Psoas muscle (tissue), 8 donors: Measurements from ENCODE around the gene RFX8. TPM values are rescaled to one million over a fixed set of nuclear protein-coding genes. Genes with fewer than 3 reads are reported as not detected.
"Not testable (repeated sequence)": the region's sequence is repeated elsewhere in the genome, so short reads cannot be mapped to it uniquely, and the experiment has no call there.

Experiments used
- ATAC-seq, 4 donors: fragments of 200-7000 bp; cut with Tn5 transposase; one replicate each; pipeline ENCODE4 v1.9.1; 2020; ENCODE audit warnings: moderate library complexity in 3 of 4, mild to moderate bottlenecking in 2 of 4
- DNase-seq, 2 donors: peaks; one replicate each; pipeline ENCODE4 v3.0.0-alpha.2; 2020
- H3K27ac ChIP-seq: fragments of 200-600 bp; one replicate; pipeline ENCODE4 v1.8.0; 2022
- H3K27me3 ChIP-seq, 3 donors: fragments of 200-600 bp in 1 of 3; one replicate each; pipeline versions ENCODE4 v1.6.1 to v1.8.0; 2013 to 2022; ENCODE audit warnings: low read length in 2 of 3, mild to moderate bottlenecking in 2 of 3, moderate library complexity in 1 of 3; ENCODE audit not compliant: insufficient read depth in 3 of 3
- H3K36me3 ChIP-seq, 2 donors: fragments of 200-600 bp in 1 of 2; one replicate each; pipeline versions ENCODE4 v1.6.1 to v1.8.0; 2013 to 2022; ENCODE audit warnings: low read depth in 1 of 2, mild to moderate bottlenecking in 1 of 2, moderate library complexity in 1 of 2; ENCODE audit not compliant: insufficient read depth in 1 of 2
- H3K4me1 ChIP-seq: fragments of 200-600 bp; one replicate; pipeline ENCODE4 v1.8.0; 2022
- H3K4me3 ChIP-seq: fragments of 200-600 bp; one replicate; pipeline ENCODE4 v1.8.0; 2022; ENCODE audit warnings: mild to moderate bottlenecking
- H3K9me3 ChIP-seq: fragments of 200-600 bp; one replicate; pipeline ENCODE4 v1.8.0; 2022
- WGBS, 3 donors: extraction: QIAGEN DNeasy Blood & Tissue Kit; methylation state at CpG; one replicate each; pipeline versions ENCODE4 v1.1.6 to v1.1.7; 2013; 5-methylcytosine and 5-hydroxymethylcytosine counted together
- intact Hi-C, 2 donors: fragments of 100-400 bp; cut with DNase I; formaldehyde crosslinking; loops; one replicate each; pipeline versions ENCODE4 v1.11.0 to v1.14.2; 2022
- polyA plus RNA-seq, 3 donors: library from polyadenylated mRNA; stranded (reverse); fragments of 200-250 nt; gene quantifications; one replicate each; pipeline ENCODE4 v1.2.3, GENCODE V29; 2013
- total RNA-seq, 4 donors: library from RNA; stranded (reverse); fragmentation: NEBNext Ultra II Directional in 2 of 4; extraction: Animal tissue kit (Norgen Biotek cat#: 25700) in 2 of 4; gene quantifications; one replicate each; pipeline versions ENCODE4 v1.2.1 to v1.2.4, GENCODE V29; 2021 to 2023
- TF ChIP-seq, protein P1 (sequence below): fragments of 200-600 bp; IDR thresholded peaks from one replicate; pipeline ENCODE4 v1.8.0; 2022; ENCODE audit warnings: antibody characterized with exemption
- donor health status: healthy with polysubstance abuse.
- donor health status: DM: no; HTN: no; CAD: no; lungs with moderate emphysema.
- donor health status: Bipolar disorder and iron deficiency.
- donor health status: healthy.
- donor health status: DM: yes; HTN: yes; CAD: no.
- donor health status: DM: no; HTN: no; CAD: no.
- donor health status: DM: no; HTN: no; CAD: no.
- donor health status: DM: yes; HTN: yes; CAD: no.

RFX8 gene
- total and polyA plus RNA-seq, 7 donors = 0.03 to 0.29 (median 0.12) TPM; not detected in 4

- DNase-seq = no peak
- Histone ChIP-seq H3K36me3 (no peaks in the 10 kb centered on the region), H3K4me1 (no peaks in the 10 kb centered on the region), H3K9me3 (no peaks in the 10 kb centered on the region), H3K27ac (no peak overlapping the region), H3K4me3 (no peak overlapping the region), H3K27me3 (no peaks in the 10 kb centered on the region)
- WGBS, 3 donors = 76 to 82% (median 79%) methylated on average over 1 of the region's 1 CpG
- ATAC-seq = no peak
- intact Hi-C loops = no loop called here
- TF ChIP-seq, protein P1, sequence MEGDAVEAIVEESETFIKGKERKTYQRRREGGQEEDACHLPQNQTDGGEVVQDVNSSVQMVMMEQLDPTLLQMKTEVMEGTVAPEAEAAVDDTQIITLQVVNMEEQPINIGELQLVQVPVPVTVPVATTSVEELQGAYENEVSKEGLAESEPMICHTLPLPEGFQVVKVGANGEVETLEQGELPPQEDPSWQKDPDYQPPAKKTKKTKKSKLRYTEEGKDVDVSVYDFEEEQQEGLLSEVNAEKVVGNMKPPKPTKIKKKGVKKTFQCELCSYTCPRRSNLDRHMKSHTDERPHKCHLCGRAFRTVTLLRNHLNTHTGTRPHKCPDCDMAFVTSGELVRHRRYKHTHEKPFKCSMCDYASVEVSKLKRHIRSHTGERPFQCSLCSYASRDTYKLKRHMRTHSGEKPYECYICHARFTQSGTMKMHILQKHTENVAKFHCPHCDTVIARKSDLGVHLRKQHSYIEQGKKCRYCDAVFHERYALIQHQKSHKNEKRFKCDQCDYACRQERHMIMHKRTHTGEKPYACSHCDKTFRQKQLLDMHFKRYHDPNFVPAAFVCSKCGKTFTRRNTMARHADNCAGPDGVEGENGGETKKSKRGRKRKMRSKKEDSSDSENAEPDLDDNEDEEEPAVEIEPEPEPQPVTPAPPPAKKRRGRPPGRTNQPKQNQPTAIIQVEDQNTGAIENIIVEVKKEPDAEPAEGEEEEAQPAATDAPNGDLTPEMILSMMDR = no peak
Measured at GRCh38 chr2:101442042-101442666, 32.8 kb downstream of the RFX8 start.

- H3K27ac ChIP-seq = no peak overlapping the region
- no peaks in the 10 kb centered on the region for H3K36me3 ChIP-seq
- no peaks in the 10 kb centered on the region for H3K9me3 ChIP-seq
- H3K27me3 ChIP-seq = no peaks in the 10 kb centered on the region
- 33 to 49% (median 44%) methylated on average over 8 of the region's 8 CpGs for WGBS, 3 donors
- intact Hi-C loops = no loop called here
- TF ChIP-seq, protein P1 = no peak
- ATAC-seq (no peak), DNase-seq (no peak)
- no peaks in the 10 kb centered on the region for H3K4me1 ChIP-seq
- H3K4me3 ChIP-seq = no peak overlapping the region
Measured at GRCh38 chr2:101440127-101440738, 34.7 kb downstream of the RFX8 start.

- DNase-seq = no peak
- no peaks in the 10 kb centered on the region for H3K27me3 ChIP-seq
- no peak overlapping the region for H3K4me3 ChIP-seq
- ATAC-seq = no peak
- no peaks in the 10 kb centered on the region for H3K36me3 ChIP-seq
- TF ChIP-seq, protein P1 = no peak
- no peaks in the 10 kb centered on the region for H3K9me3 ChIP-seq
- no peaks in the 10 kb centered on the region for H3K4me1 ChIP-seq
- intact Hi-C loops = no loop called here
- H3K27ac ChIP-seq = no peak overlapping the region
- 70 to 75% (median 71%) methylated on average over 10 of the region's 10 CpGs for WGBS, 3 donors
Measured at GRCh38 chr2:101439716-101440115, 35.2 kb downstream of the RFX8 start.

DNA sequence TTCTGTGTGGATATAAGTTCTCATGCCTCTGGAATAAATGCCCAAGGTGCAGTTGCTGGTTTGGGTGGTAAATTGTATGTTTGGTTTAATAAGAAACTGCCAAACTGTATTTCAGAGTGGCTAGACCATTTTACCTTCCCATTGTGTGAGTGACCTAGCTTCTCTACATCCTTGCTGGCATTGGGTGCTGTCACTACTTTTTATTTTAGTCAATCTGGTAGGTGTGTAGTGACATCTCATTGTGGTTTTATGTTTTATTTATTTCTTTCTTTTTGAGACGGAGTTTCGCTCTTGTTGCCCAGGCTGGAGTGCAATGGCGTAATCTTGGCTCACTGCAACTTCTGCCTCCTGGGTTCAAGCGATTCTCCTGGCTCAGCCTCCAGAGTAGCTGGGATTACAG is 36.4 kb downstream of the RFX8 start:
- ATAC-seq, H3K27ac ChIP-seq, H3K4me1 ChIP-seq, H3K27me3 ChIP-seq, intact Hi-C loops, H3K4me3 ChIP-seq, DNase-seq, H3K9me3 ChIP-seq, H3K36me3 ChIP-seq: not testable (repeated sequence)
- 67 to 96% (median 71%) methylated on average over 4 of the region's 4 CpGs for WGBS, 3 donors

DNA sequence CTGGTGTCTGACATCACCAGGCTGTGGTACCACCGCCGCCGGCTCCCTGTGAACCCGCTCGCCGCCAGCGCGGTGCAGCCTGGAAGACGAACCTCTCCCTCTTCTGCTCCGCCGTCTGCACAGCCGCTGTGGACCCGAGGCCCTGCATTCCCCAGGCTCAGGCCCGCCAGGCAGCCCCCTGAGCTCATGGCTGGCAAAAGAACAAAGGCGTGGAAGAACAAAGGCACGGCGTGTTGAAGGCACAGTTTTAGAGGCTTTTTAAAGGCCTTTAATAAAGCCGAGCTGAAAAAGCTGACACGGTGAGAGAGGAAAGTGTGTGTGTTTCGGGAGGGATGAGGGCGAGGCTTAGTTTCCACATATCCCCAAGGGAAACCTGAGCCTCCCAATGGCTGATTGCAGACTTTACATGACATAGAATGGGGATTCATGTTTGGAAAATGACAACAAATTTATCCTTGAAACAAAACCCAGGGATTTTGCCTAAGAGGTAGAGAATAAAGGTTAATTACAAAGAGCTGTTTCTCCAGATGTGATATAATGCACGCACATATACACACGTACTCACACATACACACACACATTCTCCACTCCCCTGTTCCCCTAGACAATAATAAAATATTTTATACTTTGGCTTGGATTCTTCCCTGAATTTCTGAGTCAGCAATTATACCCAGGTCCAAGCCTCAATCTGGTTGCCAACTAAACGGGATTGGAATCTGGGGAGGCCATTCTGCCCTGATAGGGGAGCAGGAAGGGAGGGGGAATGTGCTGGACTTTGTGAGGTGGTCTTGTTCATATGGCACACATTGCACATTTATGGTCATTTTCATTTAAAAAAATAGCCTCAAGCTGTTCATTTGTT is 39.7 kb downstream of the RFX8 start:
- H3K27ac ChIP-seq = no peak overlapping the region
- DNase-seq = no peak
- no peak overlapping the region for H3K4me3 ChIP-seq
- no peaks in the 10 kb centered on the region for H3K36me3 ChIP-seq
- no peaks in the 10 kb centered on the region for H3K4me1 ChIP-seq
- no peaks in the 10 kb centered on the region for H3K9me3 ChIP-seq
- WGBS, 3 donors = 39 to 51% (median 46%) methylated on average over 24 of the region's 24 CpGs
- no peak for ATAC-seq
- TF ChIP-seq, protein P1 = no peak
- intact Hi-C loops = no loop called here
- H3K27me3 ChIP-seq = no peaks in the 10 kb centered on the region
